GM23338 (cell line): Measurements from ENCODE around the gene A3GALT2. TPM values are rescaled to one million over a fixed set of nuclear protein-coding genes. Genes with fewer than 3 reads are reported as not detected.

Experiments
- ATAC-seq: fragments of 200-7000 bp; cut with Tn5 transposase; 3 replicates; pipeline ENCODE4 v1.9.1; 2020
- DNase-seq: peaks from one replicate; pipeline ENCODE4 v3.0.0-alpha.2; 2015; ENCODE audit warnings: low spot score
- H2AFZ ChIP-seq: fragments of 200-600 bp; sonication (generic); 2 replicates; pipeline ENCODE4 v1.8.0; 2016; ENCODE audit warnings: antibody characterized with exemption, mild to moderate bottlenecking, moderate library complexity
- H3F3A ChIP-seq: fragments of 200-600 bp; sonication (generic); replicated peaks from 2 replicates; pipeline ENCODE4 v1.8.0; 2017; ENCODE audit warnings: antibody characterized with exemption, mixed run types, low read depth
- H3K27ac ChIP-seq: fragments of 200-600 bp; sonication (generic); 2 replicates; pipeline ENCODE4 v1.6.1; 2016; ENCODE audit warnings: low read depth
- H3K27me3 ChIP-seq: fragments of 200-600 bp; sonication (generic); 2 replicates; pipeline ENCODE4 v1.8.0; 2016; ENCODE audit warnings: mild to moderate bottlenecking, mixed run types, moderate library complexity; ENCODE audit not compliant: insufficient read depth
- H3K36me3 ChIP-seq: fragments of 200-600 bp; sonication (generic); 2 replicates; pipeline ENCODE4 v1.8.0; 2016; ENCODE audit warnings: mild to moderate bottlenecking; ENCODE audit not compliant: insufficient read depth
- H3K4me1 ChIP-seq: fragments of 200-600 bp; sonication (generic); 2 replicates; pipeline ENCODE4 v1.8.0; 2016; ENCODE audit warnings: mild to moderate bottlenecking, moderate library complexity; ENCODE audit not compliant: insufficient read depth
- H3K4me2 ChIP-seq: fragments of 200-600 bp; sonication (generic); 2 replicates; pipeline ENCODE4 v1.7.1; 2017; ENCODE audit warnings: mixed run types
- H3K4me3 ChIP-seq: fragments of 200-600 bp; sonication (generic); 2 replicates; pipeline ENCODE4 v1.6.1; 2016; ENCODE audit warnings: mixed run types
- H3K79me2 ChIP-seq: fragments of 200-600 bp; sonication (generic); replicated peaks from 2 replicates; pipeline ENCODE4 v1.8.0; 2017; ENCODE audit warnings: mild to moderate bottlenecking; ENCODE audit not compliant: insufficient read depth
- H3K9me2 ChIP-seq: fragments of 200-600 bp; sonication (generic); 2 replicates; pipeline ENCODE4 v1.8.0; 2017; ENCODE audit not compliant: insufficient read depth
- H4K20me1 ChIP-seq: fragments of 200-600 bp; sonication (generic); replicated peaks from 2 replicates; pipeline ENCODE4 v1.8.0; 2017; ENCODE audit warnings: mild to moderate bottlenecking; ENCODE audit not compliant: insufficient read depth
- H3K27ac Mint-ChIP-seq: 2 replicates; pipeline ENCODE4 v1.8.0; 2020; ENCODE audit warnings: inconsistent platforms, mild to moderate bottlenecking, moderate library complexity, mixed read lengths
- H3K27me3 Mint-ChIP-seq: 3 replicates; pipeline ENCODE4 v1.8.0; 2022; ENCODE audit warnings: low read depth, mild to moderate bottlenecking, moderate library complexity, mixed read lengths, inconsistent platforms; ENCODE audit not compliant: insufficient read depth, poor library complexity
- H3K36me3 Mint-ChIP-seq: 3 replicates; pipeline ENCODE4 v1.8.0; 2021; ENCODE audit warnings: low read depth, mild to moderate bottlenecking, inconsistent platforms, moderate library complexity, mixed read lengths
- H3K4me1 Mint-ChIP-seq: 3 replicates; pipeline ENCODE4 v1.8.0; 2020; ENCODE audit warnings: mild to moderate bottlenecking, inconsistent platforms, mixed read lengths
- H3K4me3 Mint-ChIP-seq: 3 replicates; pipeline ENCODE4 v1.8.0; 2021; ENCODE audit warnings: moderate library complexity, mild to moderate bottlenecking, inconsistent platforms, mixed read lengths
- H3K9me3 Mint-ChIP-seq: 3 replicates; pipeline ENCODE4 v1.8.0; 2020; ENCODE audit warnings: moderate library complexity, mild to moderate bottlenecking, inconsistent platforms, mixed read lengths
- CREB1 ChIP-seq: fragments of 250-450 bp; sonication (Bioruptor Pico); IDR thresholded peaks from 2 replicates; pipeline ENCODE4 v1.5.0; 2020; ENCODE audit warnings: low read depth, mild to moderate bottlenecking, moderate library complexity
- EZH2 ChIP-seq: fragments of 200-600 bp; sonication (generic); IDR thresholded peaks from one replicate; pipeline ENCODE4 v1.8.0; 2017; ENCODE audit warnings: antibody characterized with exemption, mild to moderate bottlenecking, low read depth; ENCODE audit not compliant: unreplicated experiment
- EZH2phosphoT487 ChIP-seq: fragments of 200-600 bp; sonication (generic); IDR thresholded peaks from one replicate; pipeline ENCODE4 v1.8.1; 2018; ENCODE audit warnings: antibody characterized with exemption; ENCODE audit not compliant: unreplicated experiment
- JUNB ChIP-seq: IDR thresholded peaks from one replicate; pipeline ENCODE4 v1.6.1; 2016; ENCODE audit warnings: antibody characterized with exemption; ENCODE audit not compliant: unreplicated experiment
- NANOG ChIP-seq: IDR thresholded peaks from 2 replicates; pipeline ENCODE4 v1.6.1; 2016; ENCODE audit warnings: antibody characterized with exemption, borderline replicate concordance
- POLR2AphosphoS5 ChIP-seq: IDR thresholded peaks from 2 replicates; pipeline ENCODE4 v1.6.1; 2016; ENCODE audit warnings: antibody characterized with exemption, low read depth
- STAT1 ChIP-seq: IDR thresholded peaks from one replicate; pipeline ENCODE4 v1.6.1; 2016; ENCODE audit warnings: antibody characterized with exemption; ENCODE audit not compliant: unreplicated experiment
- ZNF114 ChIP-seq: fragments of 250-450 bp; sonication (Bioruptor Pico); IDR thresholded peaks from 2 replicates; pipeline ENCODE4 v1.5.0; 2020; ENCODE audit warnings: mild to moderate bottlenecking, moderate library complexity
- ZNF331 ChIP-seq: fragments of 250-450 bp; sonication (Bioruptor Pico); IDR thresholded peaks from 2 replicates; pipeline ENCODE4 v1.5.0; 2020; ENCODE audit warnings: low read depth, mild to moderate bottlenecking, moderate library complexity
- polyA plus RNA-seq: library from polyadenylated mRNA; unstranded; fragments of >200 nt; fragmentation: Nextera tagmentation; extraction: Ambion mirVana; gene quantifications from 2 replicates; pipeline ENCODE4 v1.2.1, GENCODE V29; 2016
- total RNA-seq: library from RNA; depleted of rRNA; stranded (reverse); fragments of >200 nt; shearing (Covaris generic); gene quantifications from 2 replicates; pipeline ENCODE4 v1.2.3, GENCODE V29; 2014
- TF ChIP-seq, protein P1 (sequence below): IDR thresholded peaks from one replicate; pipeline ENCODE4 v1.6.1; 2018; ENCODE audit warnings: antibody characterized with exemption; ENCODE audit not compliant: unreplicated experiment
- TF ChIP-seq, protein P2 (sequence below): fragments of 250-450 bp; sonication (Bioruptor Pico); IDR thresholded peaks from 2 replicates; pipeline ENCODE4 v1.5.0; 2020; ENCODE audit warnings: mild to moderate bottlenecking, moderate library complexity
- TF ChIP-seq, protein P3 (sequence below): IDR thresholded peaks from 2 replicates; pipeline ENCODE4 v1.6.1; 2016; ENCODE audit warnings: antibody characterized with exemption
- TF ChIP-seq, protein P4 (sequence below), 2 experiments: fragments of 200-600 bp in 1 of 2; sonication (generic) in 1 of 2; conservative IDR thresholded peaks; 2 replicates each; pipeline versions ENCODE4 v1.5.1 to v1.6.1; 2016 to 2017; ENCODE audit warnings: antibody characterized with exemption in 2 of 2, low read depth in 2 of 2, mild to moderate bottlenecking in 2 of 2, moderate library complexity in 1 of 2

The A3GALT2 gene
- total and polyA plus RNA-seq, 2 experiments from 2014 or later, result not detected

DNA sequence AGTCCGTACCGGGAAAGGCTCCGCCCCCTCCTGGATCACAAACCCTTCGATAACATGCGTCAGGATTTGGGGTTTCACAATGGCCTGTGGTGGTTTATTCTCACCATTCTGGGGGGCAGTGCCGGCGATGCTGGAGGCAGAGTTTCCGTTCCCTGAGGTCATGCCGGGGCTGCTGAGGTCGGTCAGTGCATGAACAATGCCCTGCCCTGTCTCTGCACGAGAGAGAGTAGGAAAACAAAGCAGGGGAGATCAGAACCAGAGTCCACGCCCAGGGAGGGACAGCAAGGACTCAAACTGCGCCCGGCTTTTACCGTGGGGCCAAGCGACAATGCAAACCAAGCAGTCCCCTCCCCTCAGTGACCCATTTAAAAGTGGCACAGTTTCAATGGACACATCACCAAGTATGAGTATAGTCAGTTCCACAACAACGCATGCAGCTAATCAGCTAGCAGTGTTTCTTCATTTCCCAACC is 13.2 kb upstream of the A3GALT2 start:
- Histone ChIP-seq H4K20me1 (peaks cover 12% of the 10 kb centered on the region; the same call in 1 of the 2 replicates), H3K27ac (no peak overlapping the region), H3K79me2 (no peaks in the 10 kb centered on the region), H3K4me2 (no peak overlapping the region), H3K27me3 (peaks cover 27% of the 10 kb centered on the region), H3K9me2 (no peaks in the 10 kb centered on the region), H2AFZ (no peak overlapping the region), H3K4me3 (no peak overlapping the region), H3K36me3 (no peaks in the 10 kb centered on the region), H3F3A (no peaks in the 10 kb centered on the region), H3K4me1 (peaks cover 23% of the 10 kb centered on the region)
- peaks cover 37% of the 10 kb centered on the region for H3K4me1 Mint-ChIP-seq
- no peak overlapping the region for H3K27ac Mint-ChIP-seq
- DNase-seq (no peak), ATAC-seq (no peak)
- peaks cover 5% of the 10 kb centered on the region; the same call in 2 of the 3 replicates for H3K36me3 Mint-ChIP-seq
- no peaks in the 10 kb centered on the region; the same call in 2 of the 3 replicates for H3K9me3 Mint-ChIP-seq
- H3K4me3 Mint-ChIP-seq, result no peak overlapping the region
- TF ChIP-seq CREB1 (CRISPR knock-in tag), result no peak
- TF ChIP-seq, protein P1, sequence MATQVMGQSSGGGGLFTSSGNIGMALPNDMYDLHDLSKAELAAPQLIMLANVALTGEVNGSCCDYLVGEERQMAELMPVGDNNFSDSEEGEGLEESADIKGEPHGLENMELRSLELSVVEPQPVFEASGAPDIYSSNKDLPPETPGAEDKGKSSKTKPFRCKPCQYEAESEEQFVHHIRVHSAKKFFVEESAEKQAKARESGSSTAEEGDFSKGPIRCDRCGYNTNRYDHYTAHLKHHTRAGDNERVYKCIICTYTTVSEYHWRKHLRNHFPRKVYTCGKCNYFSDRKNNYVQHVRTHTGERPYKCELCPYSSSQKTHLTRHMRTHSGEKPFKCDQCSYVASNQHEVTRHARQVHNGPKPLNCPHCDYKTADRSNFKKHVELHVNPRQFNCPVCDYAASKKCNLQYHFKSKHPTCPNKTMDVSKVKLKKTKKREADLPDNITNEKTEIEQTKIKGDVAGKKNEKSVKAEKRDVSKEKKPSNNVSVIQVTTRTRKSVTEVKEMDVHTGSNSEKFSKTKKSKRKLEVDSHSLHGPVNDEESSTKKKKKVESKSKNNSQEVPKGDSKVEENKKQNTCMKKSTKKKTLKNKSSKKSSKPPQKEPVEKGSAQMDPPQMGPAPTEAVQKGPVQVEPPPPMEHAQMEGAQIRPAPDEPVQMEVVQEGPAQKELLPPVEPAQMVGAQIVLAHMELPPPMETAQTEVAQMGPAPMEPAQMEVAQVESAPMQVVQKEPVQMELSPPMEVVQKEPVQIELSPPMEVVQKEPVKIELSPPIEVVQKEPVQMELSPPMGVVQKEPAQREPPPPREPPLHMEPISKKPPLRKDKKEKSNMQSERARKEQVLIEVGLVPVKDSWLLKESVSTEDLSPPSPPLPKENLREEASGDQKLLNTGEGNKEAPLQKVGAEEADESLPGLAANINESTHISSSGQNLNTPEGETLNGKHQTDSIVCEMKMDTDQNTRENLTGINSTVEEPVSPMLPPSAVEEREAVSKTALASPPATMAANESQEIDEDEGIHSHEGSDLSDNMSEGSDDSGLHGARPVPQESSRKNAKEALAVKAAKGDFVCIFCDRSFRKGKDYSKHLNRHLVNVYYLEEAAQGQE, result no peak
- no peak for TF ChIP-seq POLR2AphosphoS5
- no peak for TF ChIP-seq EZH2phosphoT487
- TF ChIP-seq NANOG, result no peak
- TF ChIP-seq STAT1, result no peak
- TF ChIP-seq, protein P2, sequence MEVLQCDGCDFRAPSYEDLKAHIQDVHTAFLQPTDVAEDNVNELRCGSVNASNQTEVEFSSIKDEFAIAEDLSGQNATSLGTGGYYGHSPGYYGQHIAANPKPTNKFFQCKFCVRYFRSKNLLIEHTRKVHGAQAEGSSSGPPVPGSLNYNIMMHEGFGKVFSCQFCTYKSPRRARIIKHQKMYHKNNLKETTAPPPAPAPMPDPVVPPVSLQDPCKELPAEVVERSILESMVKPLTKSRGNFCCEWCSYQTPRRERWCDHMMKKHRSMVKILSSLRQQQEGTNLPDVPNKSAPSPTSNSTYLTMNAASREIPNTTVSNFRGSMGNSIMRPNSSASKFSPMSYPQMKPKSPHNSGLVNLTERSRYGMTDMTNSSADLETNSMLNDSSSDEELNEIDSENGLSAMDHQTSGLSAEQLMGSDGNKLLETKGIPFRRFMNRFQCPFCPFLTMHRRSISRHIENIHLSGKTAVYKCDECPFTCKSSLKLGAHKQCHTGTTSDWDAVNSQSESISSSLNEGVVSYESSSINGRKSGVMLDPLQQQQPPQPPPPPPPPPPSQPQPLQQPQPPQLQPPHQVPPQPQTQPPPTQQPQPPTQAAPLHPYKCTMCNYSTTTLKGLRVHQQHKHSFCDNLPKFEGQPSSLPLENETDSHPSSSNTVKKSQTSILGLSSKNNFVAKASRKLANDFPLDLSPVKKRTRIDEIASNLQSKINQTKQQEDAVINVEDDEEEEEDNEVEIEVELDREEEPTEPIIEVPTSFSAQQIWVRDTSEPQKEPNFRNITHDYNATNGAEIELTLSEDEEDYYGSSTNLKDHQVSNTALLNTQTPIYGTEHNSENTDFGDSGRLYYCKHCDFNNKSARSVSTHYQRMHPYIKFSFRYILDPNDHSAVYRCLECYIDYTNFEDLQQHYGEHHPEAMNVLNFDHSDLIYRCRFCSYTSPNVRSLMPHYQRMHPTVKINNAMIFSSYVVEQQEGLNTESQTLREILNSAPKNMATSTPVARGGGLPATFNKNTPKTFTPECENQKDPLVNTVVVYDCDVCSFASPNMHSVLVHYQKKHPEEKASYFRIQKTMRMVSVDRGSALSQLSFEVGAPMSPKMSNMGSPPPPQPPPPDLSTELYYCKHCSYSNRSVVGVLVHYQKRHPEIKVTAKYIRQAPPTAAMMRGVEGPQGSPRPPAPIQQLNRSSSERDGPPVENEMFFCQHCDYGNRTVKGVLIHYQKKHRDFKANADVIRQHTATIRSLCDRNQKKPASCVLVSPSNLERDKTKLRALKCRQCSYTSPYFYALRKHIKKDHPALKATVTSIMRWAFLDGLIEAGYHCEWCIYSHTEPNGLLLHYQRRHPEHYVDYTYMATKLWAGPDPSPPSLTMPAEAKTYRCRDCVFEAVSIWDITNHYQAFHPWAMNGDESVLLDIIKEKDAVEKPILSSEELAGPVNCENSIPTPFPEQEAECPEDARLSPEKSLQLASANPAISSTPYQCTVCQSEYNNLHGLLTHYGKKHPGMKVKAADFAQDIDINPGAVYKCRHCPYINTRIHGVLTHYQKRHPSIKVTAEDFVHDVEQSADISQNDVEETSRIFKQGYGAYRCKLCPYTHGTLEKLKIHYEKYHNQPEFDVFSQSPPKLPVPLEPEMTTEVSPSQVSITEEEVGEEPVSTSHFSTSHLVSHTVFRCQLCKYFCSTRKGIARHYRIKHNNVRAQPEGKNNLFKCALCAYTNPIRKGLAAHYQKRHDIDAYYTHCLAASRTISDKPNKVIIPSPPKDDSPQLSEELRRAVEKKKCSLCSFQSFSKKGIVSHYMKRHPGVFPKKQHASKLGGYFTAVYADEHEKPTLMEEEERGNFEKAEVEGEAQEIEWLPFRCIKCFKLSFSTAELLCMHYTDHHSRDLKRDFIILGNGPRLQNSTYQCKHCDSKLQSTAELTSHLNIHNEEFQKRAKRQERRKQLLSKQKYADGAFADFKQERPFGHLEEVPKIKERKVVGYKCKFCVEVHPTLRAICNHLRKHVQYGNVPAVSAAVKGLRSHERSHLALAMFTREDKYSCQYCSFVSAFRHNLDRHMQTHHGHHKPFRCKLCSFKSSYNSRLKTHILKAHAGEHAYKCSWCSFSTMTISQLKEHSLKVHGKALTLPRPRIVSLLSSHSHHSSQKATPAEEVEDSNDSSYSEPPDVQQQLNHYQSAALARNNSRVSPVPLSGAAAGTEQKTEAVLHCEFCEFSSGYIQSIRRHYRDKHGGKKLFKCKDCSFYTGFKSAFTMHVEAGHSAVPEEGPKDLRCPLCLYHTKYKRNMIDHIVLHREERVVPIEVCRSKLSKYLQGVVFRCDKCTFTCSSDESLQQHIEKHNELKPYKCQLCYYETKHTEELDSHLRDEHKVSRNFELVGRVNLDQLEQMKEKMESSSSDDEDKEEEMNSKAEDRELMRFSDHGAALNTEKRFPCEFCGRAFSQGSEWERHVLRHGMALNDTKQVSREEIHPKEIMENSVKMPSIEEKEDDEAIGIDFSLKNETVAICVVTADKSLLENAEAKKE, result no peak
- TF ChIP-seq JUNB, result no peak
- no peak for TF ChIP-seq EZH2
- TF ChIP-seq, protein P3, sequence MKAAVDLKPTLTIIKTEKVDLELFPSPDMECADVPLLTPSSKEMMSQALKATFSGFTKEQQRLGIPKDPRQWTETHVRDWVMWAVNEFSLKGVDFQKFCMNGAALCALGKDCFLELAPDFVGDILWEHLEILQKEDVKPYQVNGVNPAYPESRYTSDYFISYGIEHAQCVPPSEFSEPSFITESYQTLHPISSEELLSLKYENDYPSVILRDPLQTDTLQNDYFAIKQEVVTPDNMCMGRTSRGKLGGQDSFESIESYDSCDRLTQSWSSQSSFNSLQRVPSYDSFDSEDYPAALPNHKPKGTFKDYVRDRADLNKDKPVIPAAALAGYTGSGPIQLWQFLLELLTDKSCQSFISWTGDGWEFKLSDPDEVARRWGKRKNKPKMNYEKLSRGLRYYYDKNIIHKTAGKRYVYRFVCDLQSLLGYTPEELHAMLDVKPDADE, result no peak
- no peak for TF ChIP-seq ZNF114 (CRISPR knock-in tag)
- TF ChIP-seq, protein P4, sequence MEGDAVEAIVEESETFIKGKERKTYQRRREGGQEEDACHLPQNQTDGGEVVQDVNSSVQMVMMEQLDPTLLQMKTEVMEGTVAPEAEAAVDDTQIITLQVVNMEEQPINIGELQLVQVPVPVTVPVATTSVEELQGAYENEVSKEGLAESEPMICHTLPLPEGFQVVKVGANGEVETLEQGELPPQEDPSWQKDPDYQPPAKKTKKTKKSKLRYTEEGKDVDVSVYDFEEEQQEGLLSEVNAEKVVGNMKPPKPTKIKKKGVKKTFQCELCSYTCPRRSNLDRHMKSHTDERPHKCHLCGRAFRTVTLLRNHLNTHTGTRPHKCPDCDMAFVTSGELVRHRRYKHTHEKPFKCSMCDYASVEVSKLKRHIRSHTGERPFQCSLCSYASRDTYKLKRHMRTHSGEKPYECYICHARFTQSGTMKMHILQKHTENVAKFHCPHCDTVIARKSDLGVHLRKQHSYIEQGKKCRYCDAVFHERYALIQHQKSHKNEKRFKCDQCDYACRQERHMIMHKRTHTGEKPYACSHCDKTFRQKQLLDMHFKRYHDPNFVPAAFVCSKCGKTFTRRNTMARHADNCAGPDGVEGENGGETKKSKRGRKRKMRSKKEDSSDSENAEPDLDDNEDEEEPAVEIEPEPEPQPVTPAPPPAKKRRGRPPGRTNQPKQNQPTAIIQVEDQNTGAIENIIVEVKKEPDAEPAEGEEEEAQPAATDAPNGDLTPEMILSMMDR (conservative IDR thresholded peaks at IDR 0.05; ENCODE audit: low read depth in 2 of 2), result no peak
- TF ChIP-seq ZNF331 (CRISPR knock-in tag), result no peak
- peaks cover 22% of the 10 kb centered on the region for H3K27me3 Mint-ChIP-seq
